Testis (tissue), 3 donors: ENCODE results near the gene BACE2. TPM values are rescaled to one million over a fixed set of nuclear protein-coding genes. Genes with fewer than 3 reads are reported as not detected.

Experiments used
- DNase-seq: peaks from one replicate; pipeline ENCODE4 v3.0.0-alpha.2; 2019
- H3K27ac ChIP-seq, 2 donors: fragments of 200-600 bp; sonication (generic); one replicate each; pipeline ENCODE4 v1.5.1; 2019
- H3K27me3 ChIP-seq: fragments of 200-600 bp; sonication (generic); one replicate; pipeline ENCODE4 v1.5.1; 2019
- H3K36me3 ChIP-seq: fragments of 200-600 bp; sonication (generic); one replicate; pipeline ENCODE4 v1.5.1; 2017; ENCODE audit warnings: low read depth; ENCODE audit errors: missing control alignments
- H3K4me1 ChIP-seq: fragments of 200-600 bp; sonication (generic); one replicate; pipeline ENCODE4 v1.5.1; 2019
- H3K4me3 ChIP-seq, 2 donors: fragments of 200-600 bp; sonication (generic); one replicate each; pipeline ENCODE4 v1.5.1; 2017 to 2019
- H3K9me3 ChIP-seq: fragments of 200-600 bp; sonication (generic); one replicate; pipeline ENCODE4 v1.5.1; 2017
- POLR2A ChIP-seq: fragments of 450-650 bp; IDR thresholded peaks from one replicate; pipeline ENCODE4 v1.6.1; 2017; ENCODE audit warnings: antibody characterized with exemption, mild to moderate bottlenecking, moderate library complexity
- WGBS, 2 donors: methylation state at CpG; one replicate each; pipeline ENCODE4 v1.1.5; 2018; 5-methylcytosine and 5-hydroxymethylcytosine counted together
- intact Hi-C: fragments of 100-400 bp; cut with DNase I; formaldehyde crosslinking; loops from one replicate; pipeline ENCODE4 v1.15.1; 2023; ENCODE audit warnings: low total_unique reads
- polyA plus RNA-seq: library from polyadenylated mRNA; stranded (reverse); fragments of 350-450 nt; fragmentation: Illumina TruSeq; extraction: RNeasy Lipid Tissue Mini Kit (QIAGEN cat#74804); gene quantifications from one replicate; pipeline ENCODE4 v1.2.3, GENCODE V29; 2014; ENCODE audit warnings: low read depth, low replicate concordance; ENCODE audit not compliant: insufficient read depth
- total RNA-seq, 2 donors: library from RNA; depleted of rRNA; stranded (reverse); fragments of >200 nt; gene quantifications; one replicate each; pipeline ENCODE4 v1.2.3, GENCODE V29; 2016
- TF ChIP-seq, protein P1 (sequence below), 3 experiments: fragments of 450-650 bp in 2 of 3; fragments of 200-600 bp in 1 of 3; sonication (generic) in 1 of 3; IDR thresholded peaks; one replicate each; pipeline ENCODE4 v1.5.1; 2016 to 2019; ENCODE audit warnings: antibody characterized with exemption in 3 of 3, mild to moderate bottlenecking in 2 of 3, moderate library complexity in 1 of 3

The BACE2 gene
- total and polyA plus RNA-seq, 3 donors from 2014 or later = 17.4 to 28.6 (median 21.8) TPM

DNA sequence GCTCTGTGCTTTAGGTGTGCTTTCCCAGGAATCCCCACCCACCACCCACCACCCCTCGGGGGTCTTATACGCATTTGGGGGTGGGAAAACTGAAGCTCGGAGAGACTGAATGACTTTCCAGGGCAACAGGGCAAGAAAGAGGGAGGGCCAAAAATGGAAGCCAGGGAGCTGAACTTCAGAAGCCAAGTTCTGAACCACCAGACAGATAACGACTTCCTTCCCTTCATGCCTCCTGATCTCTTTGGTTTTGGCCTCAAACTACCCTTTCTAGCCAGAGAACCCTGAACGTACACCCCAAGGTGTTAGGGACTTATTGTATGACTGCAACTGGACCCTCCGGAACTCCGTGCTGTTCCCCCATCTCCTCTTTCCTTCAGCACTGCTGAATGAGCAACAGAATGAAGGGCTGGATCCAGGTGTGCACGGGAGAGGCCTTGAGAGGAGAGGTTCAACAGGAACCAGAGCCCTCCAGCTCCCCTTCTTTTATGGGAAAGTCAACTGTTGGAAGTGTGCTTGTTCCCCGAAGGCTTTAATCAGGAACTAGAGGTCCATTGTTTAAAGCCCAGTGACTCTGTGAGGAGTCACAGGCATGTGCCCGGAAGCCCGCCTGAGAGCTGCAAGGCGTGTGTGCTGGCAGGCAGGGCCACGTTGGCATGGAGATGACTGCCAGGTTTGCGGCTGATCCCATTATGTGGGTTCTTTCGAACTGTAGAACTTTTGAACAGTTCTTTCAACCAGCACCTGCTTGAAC is 3.1 kb downstream of the BACE2 start:
- peak overlapping the region in 1 of 2 donors; percentile 26 for H3K27ac ChIP-seq
- intact Hi-C loops = no loop called here
- no peak for DNase-seq

GRCh38 chr21:41175080-41175479 is 7.1 kb downstream of the BACE2 start:
- no peak overlapping the region for H3K4me3 ChIP-seq
- intact Hi-C loops = no loop called here
- no peaks in the 10 kb centered on the region for H3K4me1 ChIP-seq
- H3K36me3 ChIP-seq = no peaks in the 10 kb centered on the region
- TF ChIP-seq, protein P1, sequence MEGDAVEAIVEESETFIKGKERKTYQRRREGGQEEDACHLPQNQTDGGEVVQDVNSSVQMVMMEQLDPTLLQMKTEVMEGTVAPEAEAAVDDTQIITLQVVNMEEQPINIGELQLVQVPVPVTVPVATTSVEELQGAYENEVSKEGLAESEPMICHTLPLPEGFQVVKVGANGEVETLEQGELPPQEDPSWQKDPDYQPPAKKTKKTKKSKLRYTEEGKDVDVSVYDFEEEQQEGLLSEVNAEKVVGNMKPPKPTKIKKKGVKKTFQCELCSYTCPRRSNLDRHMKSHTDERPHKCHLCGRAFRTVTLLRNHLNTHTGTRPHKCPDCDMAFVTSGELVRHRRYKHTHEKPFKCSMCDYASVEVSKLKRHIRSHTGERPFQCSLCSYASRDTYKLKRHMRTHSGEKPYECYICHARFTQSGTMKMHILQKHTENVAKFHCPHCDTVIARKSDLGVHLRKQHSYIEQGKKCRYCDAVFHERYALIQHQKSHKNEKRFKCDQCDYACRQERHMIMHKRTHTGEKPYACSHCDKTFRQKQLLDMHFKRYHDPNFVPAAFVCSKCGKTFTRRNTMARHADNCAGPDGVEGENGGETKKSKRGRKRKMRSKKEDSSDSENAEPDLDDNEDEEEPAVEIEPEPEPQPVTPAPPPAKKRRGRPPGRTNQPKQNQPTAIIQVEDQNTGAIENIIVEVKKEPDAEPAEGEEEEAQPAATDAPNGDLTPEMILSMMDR (IDR thresholded peaks at IDR 0.05) = no peak
- no peak for TF ChIP-seq POLR2A
- WGBS, 2 donors = 89 to 95% methylated on average over 6 of the region's 6 CpGs
- no peak overlapping the region for H3K27ac ChIP-seq
- DNase-seq = no peak
- no peaks in the 10 kb centered on the region for H3K9me3 ChIP-seq
- no peaks in the 10 kb centered on the region for H3K27me3 ChIP-seq

More for the DNA sequence above, 3.1 kb downstream of the BACE2 start:
- H3K4me1 ChIP-seq = peaks cover 3% of the 10 kb centered on the region
- 72 to 86% methylated on average over 15 of the region's 15 CpGs for WGBS, 2 donors
- no peak overlapping the region for H3K4me3 ChIP-seq
- H3K36me3 ChIP-seq = no peaks in the 10 kb centered on the region
- no peaks in the 10 kb centered on the region for H3K27me3 ChIP-seq
- H3K9me3 ChIP-seq = no peaks in the 10 kb centered on the region
- TF ChIP-seq, protein P1 (IDR thresholded peaks at IDR 0.05) = no peak
- TF ChIP-seq POLR2A = no peak

DNA sequence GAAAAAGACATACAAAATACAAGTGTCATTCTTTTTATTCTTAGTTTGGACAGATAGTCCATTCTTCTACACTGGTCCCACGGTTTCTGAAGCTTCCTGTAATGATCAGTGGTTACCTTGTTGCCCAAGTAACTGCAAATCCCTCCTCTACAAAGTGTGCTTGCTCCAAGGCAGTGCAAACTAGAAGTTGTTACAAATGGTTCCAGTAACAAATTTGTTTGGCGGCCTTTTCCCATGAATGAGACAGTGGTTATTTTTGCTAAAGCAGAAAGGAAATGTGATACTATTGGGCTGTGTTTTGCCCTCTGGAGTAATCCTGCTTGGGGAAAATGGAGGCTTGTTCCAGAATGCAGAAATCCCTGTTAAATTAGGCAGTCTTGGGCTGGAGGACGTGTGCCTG is 8.9 kb downstream of the BACE2 start:
- no peak overlapping the region for H3K4me3 ChIP-seq
- peak; percentile 24 for DNase-seq
- TF ChIP-seq, protein P1 (IDR thresholded peaks at IDR 0.05) = no peak
- TF ChIP-seq POLR2A = no peak
- H3K27ac ChIP-seq = no peak overlapping the region
- H3K36me3 ChIP-seq = no peaks in the 10 kb centered on the region
- no peaks in the 10 kb centered on the region for H3K4me1 ChIP-seq
- WGBS, 2 donors = 46 to 60% methylated on average over 3 of the region's 3 CpGs
- no peaks in the 10 kb centered on the region for H3K27me3 ChIP-seq
- intact Hi-C loops = no loop called here
- no peaks in the 10 kb centered on the region for H3K9me3 ChIP-seq

- intact Hi-C loops = no loop called here
- Histone ChIP-seq H3K9me3 (no peaks in the 10 kb centered on the region), H3K27ac (no peak overlapping the region), H3K4me3 (no peak overlapping the region), H3K36me3 (no peaks in the 10 kb centered on the region), H3K27me3 (no peaks in the 10 kb centered on the region), H3K4me1 (no peaks in the 10 kb centered on the region)
- WGBS, 2 donors = 82 to 86% methylated on average over 4 of the region's 4 CpGs
- no peak for DNase-seq
- TF ChIP-seq, protein P1 (IDR thresholded peaks at IDR 0.05) = no peak
- TF ChIP-seq POLR2A = no peak
These were observed 12.8 kb downstream of the BACE2 start for GRCh38 chr21:41180752-41181151.

- Histone ChIP-seq H3K36me3 (no peaks in the 10 kb centered on the region), H3K27ac (no peak overlapping the region), H3K27me3 (no peaks in the 10 kb centered on the region), H3K9me3 (no peaks in the 10 kb centered on the region), H3K4me3 (no peak overlapping the region), H3K4me1 (no peaks in the 10 kb centered on the region)
- TF ChIP-seq, protein P1 (IDR thresholded peaks at IDR 0.05) = no peak
- TF ChIP-seq POLR2A = no peak
- DNase-seq = no peak
- WGBS, 2 donors = 97 to 100% methylated on average over 1 of the region's 1 CpG
- intact Hi-C loops = no loop called here
These were observed 14.6 kb downstream of the BACE2 start for GRCh38 chr21:41182547-41182946.
